Neuron (in vitro differentiated cells): ENCODE results near the gene ZNF780B.

Source experiments
- H2AFZ ChIP-seq: one replicate; pipeline ENCODE4 v1.6.1; 2013; ENCODE audit warnings: low read depth, mild to moderate bottlenecking, inconsistent platforms, low read length, moderate library complexity
- H3K27me3 ChIP-seq: one replicate; pipeline ENCODE4 v1.6.1; 2013; ENCODE audit warnings: low read length; ENCODE audit not compliant: insufficient read depth
- H3K36me3 ChIP-seq: one replicate; pipeline ENCODE4 v1.6.1; 2013; ENCODE audit warnings: low read length; ENCODE audit not compliant: insufficient read depth
- H3K4me1 ChIP-seq: one replicate; pipeline ENCODE4 v1.6.1; 2013; ENCODE audit warnings: low read length; ENCODE audit not compliant: insufficient read depth
- H3K4me3 ChIP-seq: 2 replicates; pipeline ENCODE4 v1.5.1; 2013; ENCODE audit warnings: mild to moderate bottlenecking, low read length, moderate library complexity
- H3K9me3 ChIP-seq: one replicate; pipeline ENCODE4 v1.6.1; 2013; ENCODE audit warnings: low read length

The ZNF780B gene

DNA sequence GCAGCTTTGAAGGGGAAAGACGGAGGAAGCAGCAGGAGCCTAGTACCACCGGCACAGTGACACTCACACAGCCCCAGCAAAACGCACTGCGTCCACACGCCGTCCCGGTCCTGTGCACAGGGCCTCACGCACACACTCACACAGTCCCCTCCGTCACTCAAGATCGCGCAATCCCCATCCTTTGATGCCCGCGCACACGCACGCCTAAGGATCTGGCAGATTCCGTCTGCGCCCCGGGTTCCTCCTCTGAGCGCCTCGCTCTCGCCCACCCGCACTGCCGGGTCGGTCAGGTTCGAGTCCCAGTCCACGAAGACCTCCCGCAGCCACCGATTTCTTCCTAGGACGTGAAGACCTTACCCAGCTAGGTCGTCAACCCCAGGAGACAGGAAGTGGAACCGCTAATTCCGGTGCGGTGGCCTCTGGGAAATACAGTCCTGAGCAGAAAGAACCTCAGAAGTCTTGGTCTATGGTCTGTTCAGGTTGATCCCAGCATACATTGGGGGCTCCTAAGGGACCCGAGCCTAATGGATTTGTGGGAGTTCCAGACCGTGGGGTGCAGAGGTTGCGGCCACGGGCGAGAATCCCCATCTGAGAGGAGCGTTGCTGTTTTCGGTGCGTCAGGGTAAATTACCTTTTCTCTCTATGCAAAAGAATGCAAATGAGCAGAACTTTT lies at the start of gene ZNF780B:
TSS of gene ZNF780B (minus strand) at position 400 of the 673 bp plus-strand sequence. CDS start 5,899 bp downstream, outside the sequence.
- peak within 1 kb of the TSS; percentile 89 for H2AFZ ChIP-seq
- peak within 1 kb of the TSS; percentile 67 for H3K4me3 ChIP-seq
- peaks cover 13% of the 10 kb centered on the region for H3K9me3 ChIP-seq
- peaks cover 17% of the 10 kb centered on the region for H3K4me1 ChIP-seq
- no peaks in the 10 kb centered on the region for H3K27me3 ChIP-seq
- no peaks in the 10 kb centered on the region for H3K36me3 ChIP-seq

DNA sequence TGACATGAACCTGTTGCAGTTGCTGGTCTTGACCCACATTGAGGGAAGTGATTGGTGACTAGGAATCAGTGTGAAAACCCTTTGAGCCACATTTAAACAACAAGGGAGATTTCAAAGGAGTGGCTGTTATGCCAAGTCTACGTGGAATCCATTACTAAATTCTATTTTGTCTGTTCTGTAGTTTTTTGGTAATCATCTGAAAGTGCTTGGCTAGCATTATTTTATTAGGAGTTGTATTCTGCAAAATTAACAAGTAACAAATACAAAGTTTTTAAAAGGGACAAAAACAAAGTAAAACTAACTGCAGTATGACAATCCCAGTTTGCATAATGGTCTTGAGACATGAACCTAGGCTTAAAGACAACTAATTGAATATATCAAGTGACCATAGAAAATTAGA lies 48.7 kb upstream of the ZNF780B start:
- peaks cover 2% of the 10 kb centered on the region for H3K9me3 ChIP-seq
- H3K36me3 ChIP-seq: no peaks in the 10 kb centered on the region
- no peak overlapping the region for H3K4me3 ChIP-seq
- H3K27me3 ChIP-seq: no peaks in the 10 kb centered on the region
- no peaks in the 10 kb centered on the region for H3K4me1 ChIP-seq
- no peak overlapping the region for H2AFZ ChIP-seq

DNA sequence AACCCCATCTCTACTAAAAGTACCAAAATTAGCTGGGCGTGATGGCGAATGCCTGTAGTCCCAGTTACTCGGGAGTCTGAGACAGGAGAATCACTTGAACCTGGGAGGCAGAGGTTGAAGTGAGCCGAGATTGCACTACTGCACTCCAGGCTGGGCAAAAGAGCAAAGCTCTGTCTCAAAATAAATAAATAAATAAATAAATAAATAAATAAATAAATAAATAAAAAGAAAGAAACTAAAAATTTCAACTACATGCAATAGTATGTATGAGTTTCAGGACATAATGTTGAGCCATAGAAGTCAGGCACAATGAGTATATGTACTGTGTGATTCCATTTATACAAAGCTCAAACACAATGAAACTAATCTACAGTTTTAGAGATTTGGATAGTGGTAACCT lies 47.6 kb upstream of the ZNF780B start:
- H3K4me1 ChIP-seq: no peaks in the 10 kb centered on the region
- no peaks in the 10 kb centered on the region for H3K36me3 ChIP-seq
- no peak overlapping the region for H3K4me3 ChIP-seq
- no peak overlapping the region for H2AFZ ChIP-seq
- no peaks in the 10 kb centered on the region for H3K27me3 ChIP-seq
- H3K9me3 ChIP-seq: peaks cover 2% of the 10 kb centered on the region

DNA sequence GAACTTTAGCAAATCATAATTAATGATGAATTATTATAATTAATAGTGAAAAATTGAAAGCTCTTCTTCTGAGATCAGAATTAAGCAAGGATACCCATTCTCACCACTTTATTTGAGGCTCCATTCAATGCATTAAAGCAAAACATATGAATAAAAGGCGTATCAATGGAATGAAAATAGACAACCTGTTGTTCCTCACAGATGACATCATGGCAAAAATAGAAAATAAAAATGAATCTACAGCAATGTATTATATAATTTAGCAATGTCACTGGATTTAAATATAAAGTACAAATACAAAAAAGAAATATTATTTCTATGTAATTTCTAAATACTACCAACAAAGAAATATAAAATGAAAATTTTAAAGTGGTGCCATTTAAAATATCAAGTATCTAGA lies 45.8 kb upstream of the ZNF780B start:
- H3K9me3 ChIP-seq: peaks cover 2% of the 10 kb centered on the region
- H3K4me1 ChIP-seq: no peaks in the 10 kb centered on the region
- H2AFZ ChIP-seq: no peak overlapping the region
- H3K36me3 ChIP-seq: no peaks in the 10 kb centered on the region
- no peaks in the 10 kb centered on the region for H3K27me3 ChIP-seq
- no peak overlapping the region for H3K4me3 ChIP-seq

DNA sequence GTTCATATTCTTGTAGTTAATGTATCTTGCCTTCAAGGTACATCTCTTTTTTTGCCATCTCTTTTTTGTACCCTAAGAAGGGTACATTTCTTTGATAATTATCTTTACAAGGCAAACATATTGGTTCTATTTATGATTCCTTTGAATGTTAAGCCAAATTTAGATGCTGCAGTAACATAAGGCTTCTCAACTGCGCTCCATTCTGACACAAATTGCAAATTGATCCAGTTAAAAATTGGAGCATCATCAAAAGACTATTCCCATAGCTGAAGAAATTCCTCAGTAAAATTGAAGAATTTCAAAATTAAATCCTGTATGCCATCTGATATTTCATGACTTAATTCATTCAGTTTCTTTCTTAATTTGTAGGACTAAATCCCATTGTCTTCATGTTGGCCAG lies 37.4 kb upstream of the ZNF780B start:
- H3K36me3 ChIP-seq: no peaks in the 10 kb centered on the region
- peaks cover 1% of the 10 kb centered on the region for H3K9me3 ChIP-seq
- H3K27me3 ChIP-seq: no peaks in the 10 kb centered on the region
- H3K4me1 ChIP-seq: peaks cover 9% of the 10 kb centered on the region
- no peak overlapping the region for H3K4me3 ChIP-seq
- H2AFZ ChIP-seq: no peak overlapping the region

DNA sequence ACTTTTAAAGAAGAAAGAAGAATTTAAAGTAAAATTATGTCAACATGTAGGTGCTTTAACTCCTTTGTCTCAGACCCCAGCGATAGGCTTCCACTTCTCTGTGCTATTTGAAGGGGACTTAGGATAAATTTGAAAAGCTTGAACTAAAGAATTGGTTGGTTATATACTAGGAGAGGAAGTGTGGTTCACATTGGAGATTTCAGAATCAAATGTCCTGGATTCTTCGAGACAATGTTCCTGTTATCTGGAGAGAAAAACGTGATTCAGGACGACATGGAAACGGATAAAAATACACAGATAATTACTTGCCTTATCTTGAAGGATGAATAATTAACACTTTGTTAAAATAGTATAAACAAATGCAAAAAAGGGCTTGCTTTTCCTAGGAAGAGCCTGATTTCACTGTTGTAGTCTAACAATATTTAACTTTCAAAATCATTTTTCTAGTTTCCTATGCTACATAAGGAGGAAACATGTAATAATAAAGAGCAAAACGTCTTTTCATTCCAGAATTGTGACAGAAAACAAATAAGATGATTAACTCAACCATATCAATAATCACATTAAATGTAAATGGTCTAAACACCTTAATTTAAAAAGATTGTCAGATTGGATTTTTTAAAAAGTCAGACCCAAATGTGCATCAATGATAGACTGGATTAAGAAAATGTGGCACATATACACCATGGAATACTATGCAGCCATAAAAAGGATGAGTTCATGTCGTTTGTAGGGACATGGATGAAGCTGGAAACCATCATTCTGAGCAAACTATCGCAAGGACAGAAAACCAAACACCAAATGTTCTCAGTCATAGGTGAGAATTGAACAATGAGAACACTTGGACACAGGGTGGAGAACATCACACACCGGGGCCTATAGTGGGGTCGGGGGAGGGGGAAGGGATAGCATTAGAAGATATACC lies 35.4 kb upstream of the ZNF780B start:
- Histone ChIP-seq H3K4me1 (peaks cover 9% of the 10 kb centered on the region), H3K4me3 (peak overlapping the region; percentile 66), H2AFZ (peak overlapping the region; percentile 28), H3K9me3 (peaks cover 4% of the 10 kb centered on the region), H3K36me3 (no peaks in the 10 kb centered on the region), H3K27me3 (no peaks in the 10 kb centered on the region)

DNA sequence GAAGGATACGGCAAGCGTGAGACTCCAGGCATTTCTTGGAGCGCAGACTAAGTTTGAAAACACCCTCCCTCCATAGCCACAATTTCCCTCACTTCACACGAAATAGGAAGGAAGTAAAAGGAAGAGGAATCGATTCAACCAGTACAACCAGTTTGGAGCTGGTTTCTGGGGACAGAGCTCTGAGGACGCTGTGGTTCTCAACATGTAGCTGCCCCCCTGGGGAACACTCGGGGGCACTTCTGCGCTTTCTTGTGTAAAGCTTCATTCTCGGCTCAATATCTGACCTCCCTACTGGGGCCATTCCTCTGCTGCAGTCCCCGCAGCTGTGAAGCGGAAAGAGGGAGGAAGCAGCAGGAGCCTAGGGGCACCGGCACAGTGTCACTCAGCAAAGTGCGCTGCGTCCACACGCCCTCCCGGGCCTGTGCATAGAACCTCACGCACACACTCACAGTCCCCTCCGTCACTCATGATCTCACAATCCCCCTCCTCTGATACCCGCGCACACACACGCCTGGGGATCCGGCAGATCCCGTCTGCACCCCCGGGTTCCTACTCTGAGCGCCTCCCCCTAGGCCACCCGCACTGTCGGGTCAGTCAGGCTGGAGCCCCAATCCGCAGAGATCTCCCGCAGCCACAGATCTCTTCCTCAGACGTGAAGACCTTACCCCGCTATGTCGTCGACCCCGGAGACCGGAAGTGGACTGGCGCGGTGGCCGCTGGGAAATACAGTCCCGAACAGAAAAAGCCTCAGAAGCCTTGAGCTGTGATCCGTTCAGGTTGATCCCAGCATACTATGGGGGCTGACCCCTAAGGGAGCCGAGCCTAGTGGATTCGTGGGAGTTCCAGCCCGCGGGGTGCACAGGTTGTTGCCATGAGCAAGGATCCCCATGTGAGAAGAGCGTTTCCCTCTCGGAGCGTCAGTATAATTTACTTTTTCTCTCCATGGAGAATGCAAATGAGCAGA lies 34.5 kb upstream of the ZNF780B start, which contains the start of gene ZNF780A:
TSS of gene ZNF780A (minus strand) at position 703 of the 964 bp plus-strand sequence. CDS start 6,190 bp downstream, outside the sequence.
- H3K4me3 ChIP-seq: peak within 1 kb of the TSS; percentile 66
- no peaks in the 10 kb centered on the region for H3K36me3 ChIP-seq
- peaks cover 4% of the 10 kb centered on the region for H3K9me3 ChIP-seq
- H3K27me3 ChIP-seq: no peaks in the 10 kb centered on the region
- H3K4me1 ChIP-seq: peaks cover 9% of the 10 kb centered on the region
- peak within 1 kb of the TSS; percentile 28 for H2AFZ ChIP-seq

DNA sequence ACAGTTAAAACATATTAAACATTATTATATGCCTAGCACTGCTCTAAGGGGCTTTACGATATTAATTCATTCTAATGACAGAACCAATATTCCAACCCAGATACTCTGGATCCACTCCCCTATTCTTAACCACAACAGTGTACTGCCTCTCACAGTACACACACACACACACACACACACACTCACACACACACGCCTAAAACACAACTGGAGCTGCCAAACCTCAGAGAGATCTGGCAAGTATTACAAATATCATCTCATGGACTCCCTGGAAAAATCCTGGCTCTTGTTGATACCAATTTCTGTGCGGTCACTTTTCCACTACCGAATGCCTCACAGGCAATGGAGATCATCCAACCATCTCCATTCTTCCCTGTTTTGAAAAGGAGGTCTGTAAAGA lies 33.4 kb upstream of the ZNF780B start:
- Histone ChIP-seq H3K4me1 (peaks cover 9% of the 10 kb centered on the region), H3K36me3 (peaks cover 4% of the 10 kb centered on the region), H3K4me3 (peak overlapping the region; percentile 66), H2AFZ (no peak overlapping the region), H3K27me3 (no peaks in the 10 kb centered on the region), H3K9me3 (peaks cover 7% of the 10 kb centered on the region)

DNA sequence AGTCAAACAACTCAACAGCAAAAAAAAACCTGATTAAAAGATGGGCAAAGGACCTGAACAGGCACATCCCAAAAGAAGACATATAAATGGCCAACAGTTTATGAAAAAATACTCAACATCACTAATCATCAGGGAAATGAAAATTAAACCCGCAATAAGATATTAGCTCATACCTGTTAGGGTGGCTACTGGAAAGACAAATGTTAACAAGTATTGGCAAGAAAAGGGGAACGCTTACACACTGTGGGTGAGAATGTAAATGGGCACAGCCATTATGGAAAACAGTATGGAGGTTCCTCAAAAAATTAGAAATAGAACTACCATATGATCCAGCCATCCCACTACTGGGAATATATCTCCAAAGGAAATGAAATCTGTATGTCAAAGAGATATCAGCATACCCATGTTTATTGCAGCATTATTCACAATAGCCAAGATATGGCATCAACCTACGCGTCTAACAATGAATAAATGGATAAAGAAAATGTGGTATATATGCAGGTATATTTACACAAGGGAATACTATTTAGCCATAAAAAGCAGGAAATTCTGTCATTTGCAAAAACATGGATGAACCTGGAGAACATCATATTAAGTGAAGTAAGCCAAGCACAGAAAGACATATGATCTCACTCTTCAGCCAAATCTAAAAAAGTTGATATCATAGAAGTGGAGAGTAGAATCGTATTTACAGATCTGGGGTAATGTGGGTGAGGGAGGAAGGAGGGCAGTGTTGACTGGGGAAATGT lies 32.4 kb upstream of the ZNF780B start:
- Histone ChIP-seq H3K4me1 (peaks cover 9% of the 10 kb centered on the region), H2AFZ (no peak overlapping the region), H3K36me3 (peaks cover 12% of the 10 kb centered on the region), H3K4me3 (no peak overlapping the region), H3K9me3 (peaks cover 7% of the 10 kb centered on the region), H3K27me3 (no peaks in the 10 kb centered on the region)

DNA sequence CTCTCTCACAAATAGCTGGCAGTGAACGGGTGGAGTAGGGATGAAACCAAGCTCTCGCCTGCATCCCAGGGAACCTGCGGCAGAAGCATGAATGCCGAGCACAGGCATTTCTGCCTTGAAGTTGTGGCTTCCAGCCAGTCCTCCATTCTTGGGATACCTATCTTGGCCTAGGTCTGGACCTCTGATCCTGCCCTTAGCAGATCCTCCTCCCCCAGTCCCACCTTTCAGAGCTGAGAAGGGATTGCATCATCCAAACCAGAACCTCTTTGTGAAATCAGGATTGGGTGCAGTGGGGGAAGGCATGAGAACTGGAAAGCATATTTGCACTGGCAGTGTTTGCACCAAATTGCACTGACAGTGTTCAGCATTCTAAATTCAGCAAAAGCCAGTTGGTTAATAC lies 28.9 kb upstream of the ZNF780B start:
- Histone ChIP-seq H3K36me3 (peaks cover 39% of the 10 kb centered on the region), H3K27me3 (no peaks in the 10 kb centered on the region)

DNA sequence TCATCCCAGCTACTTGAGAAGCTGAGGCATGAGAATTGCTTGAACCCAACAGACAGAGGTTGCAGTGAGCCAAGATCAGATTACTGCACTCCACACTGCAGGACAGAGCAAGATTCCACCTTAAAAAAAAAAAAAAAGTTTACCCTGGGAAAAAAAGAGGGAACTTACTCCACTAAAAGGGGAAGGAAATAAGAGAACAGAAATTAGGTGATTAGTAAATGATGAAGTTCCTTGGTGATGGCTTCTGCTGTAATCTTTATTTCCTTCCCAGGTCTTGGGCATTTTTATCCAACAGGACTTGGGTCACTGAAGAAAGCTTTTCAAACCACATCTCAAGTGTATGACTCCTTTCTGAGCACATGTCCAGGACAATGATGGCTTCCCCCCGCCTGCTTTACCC lies 25.4 kb upstream of the ZNF780B start:
- Histone ChIP-seq H2AFZ (no peak overlapping the region), H3K4me1 (no peaks in the 10 kb centered on the region), H3K27me3 (no peaks in the 10 kb centered on the region), H3K9me3 (peaks cover 23% of the 10 kb centered on the region), H3K36me3 (peaks cover 59% of the 10 kb centered on the region), H3K4me3 (no peak overlapping the region)

More for the DNA sequence above, 28.9 kb upstream of the ZNF780B start:
- Histone ChIP-seq H3K4me1 (peaks cover 8% of the 10 kb centered on the region), H3K4me3 (no peak overlapping the region), H2AFZ (no peak overlapping the region), H3K9me3 (peaks cover 15% of the 10 kb centered on the region)

DNA sequence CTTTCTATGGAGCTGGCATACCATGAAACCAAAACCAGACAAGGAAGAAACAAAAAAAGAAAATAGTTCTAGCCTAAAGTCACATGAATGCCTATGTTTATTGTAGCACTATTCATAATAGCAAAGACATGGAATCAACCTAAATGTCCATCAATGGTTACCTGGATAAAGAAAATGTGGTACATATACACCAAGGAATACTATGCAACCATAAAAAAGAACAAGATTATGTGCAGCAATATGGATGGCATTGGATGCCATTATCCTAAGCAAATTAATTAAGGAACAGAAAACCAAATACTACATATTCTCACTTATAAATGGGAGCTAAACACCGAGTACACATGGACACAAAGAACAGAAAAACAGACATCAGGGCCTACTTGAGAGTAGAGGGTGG lies 24.3 kb upstream of the ZNF780B start:
- Histone ChIP-seq H2AFZ (no peak overlapping the region), H3K27me3 (no peaks in the 10 kb centered on the region), H3K36me3 (peaks cover 69% of the 10 kb centered on the region), H3K9me3 (peaks cover 27% of the 10 kb centered on the region), H3K4me1 (no peaks in the 10 kb centered on the region), H3K4me3 (no peak overlapping the region)
